ENCODE measurements around the gene L3MBTL2. TPM values are rescaled to one million over a fixed set of nuclear protein-coding genes. Genes with fewer than 3 reads are reported as not detected.
"Not testable (repeated sequence)": the region's sequence is repeated elsewhere in the genome, so short reads cannot be mapped to it uniquely, and the experiment has no call there.

Gene L3MBTL2
- polyA plus RNA-seq, 12 donors: 12.3 to 17.1 (median 14.8) TPM; not detected in 1

DNA sequence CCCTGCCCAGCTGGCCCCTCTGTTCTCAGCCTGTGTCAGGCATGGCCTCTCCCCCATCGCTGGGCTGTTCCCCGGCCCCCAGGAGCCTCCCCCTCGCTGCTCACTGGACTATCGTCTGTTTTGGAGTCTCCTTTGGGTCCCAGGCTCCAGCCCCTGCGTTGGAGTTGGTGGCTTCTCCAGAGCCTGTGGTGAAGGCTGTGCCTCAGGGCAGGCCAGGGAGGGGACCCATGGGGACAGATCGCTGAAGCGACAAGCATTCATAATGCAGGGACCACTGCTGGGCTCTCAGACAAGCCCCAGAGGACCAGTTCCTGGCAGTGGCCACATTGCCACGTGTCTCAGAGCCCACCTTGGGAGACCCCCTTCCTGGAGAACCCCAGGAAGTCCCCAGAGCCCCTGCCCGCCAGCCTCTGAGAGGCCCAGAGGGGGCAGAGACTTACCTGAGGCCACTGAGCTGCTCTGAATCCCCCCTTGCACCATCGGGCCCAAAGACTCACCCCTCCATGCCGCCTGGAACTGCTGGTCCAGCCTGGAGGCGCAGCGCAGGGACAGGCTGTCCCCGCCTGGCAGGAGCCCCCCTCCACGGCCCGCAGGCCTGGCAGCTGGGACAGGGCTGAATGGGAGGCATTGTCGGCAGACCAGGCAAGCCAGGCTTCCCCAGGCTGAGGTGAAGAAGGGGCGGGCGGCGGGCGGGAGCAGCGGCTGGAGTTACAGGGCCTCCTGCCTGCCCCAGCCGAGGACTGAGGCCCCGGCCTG lies 35.4 kb downstream of the L3MBTL2 start, which contains the start of gene CHADL:
CHADL (minus strand) TSS at position 555 of the 756 bp plus-strand sequence; CDS start at position 505, 50 bp downstream.
- no peak for DNase-seq

DNA sequence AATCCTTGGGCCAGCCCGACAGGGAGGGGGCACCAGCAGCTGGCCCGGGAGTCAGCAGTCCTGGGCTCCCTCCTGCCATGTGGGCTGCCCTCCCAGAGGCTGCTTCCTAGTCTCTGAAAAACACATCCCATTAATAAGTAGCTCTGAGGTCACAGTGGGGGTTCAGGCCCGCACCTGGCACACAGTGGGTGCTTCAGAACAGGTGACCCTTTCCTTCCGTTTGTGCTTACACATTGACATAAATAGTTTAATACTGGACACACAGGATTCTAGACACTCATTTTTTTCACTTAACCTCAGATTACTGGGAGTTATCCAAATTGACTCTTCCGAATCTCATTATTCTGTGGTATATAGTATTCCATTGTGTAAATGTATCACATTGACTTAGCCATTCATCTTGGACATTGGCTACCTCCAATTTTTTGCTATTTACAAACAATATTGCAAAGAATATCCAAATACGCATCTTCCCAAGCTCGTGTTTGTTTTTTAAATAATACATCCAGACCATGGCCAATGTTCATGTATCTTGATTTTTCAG lies 36.1 kb downstream of the L3MBTL2 start:
- DNase-seq: no peak

DNA sequence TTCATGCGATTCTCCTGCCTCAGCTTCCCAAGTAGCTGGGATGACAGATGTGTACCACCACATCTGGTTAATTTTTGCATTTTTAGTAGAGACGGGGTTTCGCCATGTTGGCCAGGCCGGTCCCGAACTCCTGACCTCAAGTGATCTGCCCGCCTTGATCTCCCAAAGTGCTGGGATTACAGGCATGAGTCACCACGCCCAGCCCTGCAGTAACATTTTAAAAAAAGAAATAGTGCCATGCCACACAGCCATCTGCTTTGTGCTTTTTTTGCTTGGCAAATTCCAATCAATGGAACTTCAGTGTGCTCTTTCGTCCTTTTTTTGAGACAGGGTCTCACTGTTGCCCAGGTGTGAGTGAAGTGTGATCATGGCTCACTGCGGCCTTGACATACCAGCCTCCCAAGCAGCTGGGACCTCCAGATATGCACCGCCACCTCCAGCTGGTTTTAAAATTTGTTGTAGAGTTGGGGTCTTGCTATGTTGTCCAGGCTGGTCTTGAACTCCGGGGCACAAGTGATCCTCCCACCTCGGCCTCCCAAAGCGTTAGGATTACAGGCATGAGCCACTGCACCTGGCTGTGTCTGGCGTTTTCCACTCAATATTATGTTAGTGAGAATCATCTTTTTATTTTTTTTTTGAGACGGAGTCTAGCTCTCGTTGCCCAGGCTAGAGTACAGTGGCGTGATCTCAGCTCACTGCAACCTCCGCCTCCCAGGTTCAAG lies 37.4 kb downstream of the L3MBTL2 start:
- DNase-seq: no peak

DNA sequence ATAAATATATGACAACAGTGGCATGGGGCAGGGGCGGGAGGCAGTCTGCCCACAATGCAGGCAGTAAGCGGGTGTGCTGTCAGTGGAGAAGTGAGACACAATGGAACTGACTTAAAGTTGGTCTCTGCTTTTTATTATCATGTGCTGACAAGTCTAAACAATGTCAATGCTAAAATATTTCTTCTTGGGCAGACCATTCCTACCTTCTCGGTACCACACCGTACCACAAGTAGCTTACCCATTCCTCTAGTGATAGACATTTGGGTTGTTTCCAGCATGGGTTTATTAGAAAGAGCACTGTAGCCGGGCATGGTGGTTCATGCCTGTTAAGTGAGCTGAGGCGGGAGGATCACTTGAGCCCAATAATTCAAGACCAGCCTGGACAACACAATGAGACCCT lies 38.2 kb downstream of the L3MBTL2 start:
- DNase-seq: no peak

DNA sequence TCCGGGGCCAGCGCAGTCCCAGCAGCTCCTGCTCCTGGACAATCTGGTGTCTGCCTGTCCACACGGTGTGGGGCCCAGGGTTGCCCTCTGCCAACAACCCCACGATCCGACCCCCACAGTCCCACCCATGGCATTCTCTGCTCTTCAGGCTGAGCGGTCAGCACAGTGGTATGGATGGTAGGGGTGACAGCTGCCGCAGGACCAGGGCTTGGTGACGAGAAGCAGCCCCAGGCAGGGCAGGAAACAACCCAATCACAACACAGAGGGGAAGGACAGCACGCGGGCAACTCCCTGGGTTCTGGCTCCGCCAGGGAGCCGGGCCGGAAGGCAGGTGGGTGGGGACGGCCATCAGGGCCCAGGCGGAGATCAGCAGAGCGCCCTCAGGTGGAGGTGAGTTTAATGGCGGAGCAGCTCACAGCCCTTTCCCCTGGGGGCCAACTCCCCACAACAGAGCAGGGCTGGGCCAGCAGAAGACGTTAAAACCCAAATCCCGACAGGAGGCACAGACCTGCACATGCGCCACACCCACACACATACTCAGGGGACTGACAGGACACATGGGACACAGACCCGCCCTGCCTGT lies 40.9 kb downstream of the L3MBTL2 start:
- DNase-seq: no peak

DNA sequence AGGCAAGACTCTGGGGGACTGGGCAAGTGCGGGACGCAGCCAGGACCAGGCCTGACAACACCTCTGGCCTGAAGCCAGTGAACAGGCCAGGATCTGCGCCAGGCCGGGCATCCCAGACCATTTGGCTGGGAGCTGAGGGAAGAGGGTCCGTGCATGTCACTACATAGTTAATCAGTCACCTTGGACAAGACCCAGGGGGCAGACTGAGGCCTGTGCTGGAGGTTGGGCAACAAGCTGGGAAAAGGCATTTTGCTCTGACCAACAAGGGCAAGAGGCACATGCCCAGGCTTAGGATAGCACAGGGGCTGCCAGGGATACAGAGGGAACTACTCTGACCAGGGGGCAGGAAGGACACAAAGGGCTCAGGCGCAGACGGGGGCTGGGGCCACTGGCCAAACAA lies 42.6 kb downstream of the L3MBTL2 start:
- no peak for DNase-seq

DNA sequence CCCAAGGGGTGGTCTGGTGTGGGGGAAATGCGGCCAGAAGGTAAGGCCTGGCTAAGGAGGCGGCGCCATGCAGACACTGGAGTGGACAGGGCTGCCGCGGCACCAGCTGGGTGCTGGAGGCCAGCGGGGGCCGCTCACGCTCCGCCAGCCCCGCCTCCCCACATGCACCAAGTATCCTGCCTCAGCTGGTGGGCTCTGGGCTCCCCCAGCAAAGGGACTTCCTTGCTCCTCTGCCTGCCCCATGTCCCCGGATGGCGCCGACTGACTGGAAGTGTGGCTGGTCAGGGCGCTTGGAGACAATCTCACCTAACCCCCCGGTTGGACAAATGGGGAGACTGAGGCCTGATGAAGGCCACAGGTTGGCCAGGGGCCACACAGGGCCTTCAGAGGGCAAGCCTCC lies 43.2 kb downstream of the L3MBTL2 start:
- no peak for DNase-seq

DNA sequence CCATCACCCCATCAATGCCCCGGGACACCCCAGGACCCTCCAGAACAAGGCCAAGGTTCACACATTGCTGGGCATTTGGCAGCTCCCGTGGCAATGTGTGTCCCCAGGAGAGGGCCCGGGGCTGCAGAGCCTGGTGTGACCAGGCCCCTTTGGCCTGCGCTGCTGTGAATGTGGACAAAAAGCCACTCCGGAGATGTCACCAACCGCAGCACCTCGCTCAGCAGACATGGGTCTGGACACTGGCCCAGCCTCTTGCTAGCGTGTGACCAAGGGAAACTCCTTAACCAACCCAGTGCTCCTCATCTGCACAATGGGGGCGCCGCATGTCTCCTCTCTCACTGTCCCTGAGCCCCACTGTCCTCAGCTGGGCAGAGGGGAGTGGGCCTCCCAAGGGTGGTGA lies 43.6 kb downstream of the L3MBTL2 start:
- DNase-seq: no peak

DNA sequence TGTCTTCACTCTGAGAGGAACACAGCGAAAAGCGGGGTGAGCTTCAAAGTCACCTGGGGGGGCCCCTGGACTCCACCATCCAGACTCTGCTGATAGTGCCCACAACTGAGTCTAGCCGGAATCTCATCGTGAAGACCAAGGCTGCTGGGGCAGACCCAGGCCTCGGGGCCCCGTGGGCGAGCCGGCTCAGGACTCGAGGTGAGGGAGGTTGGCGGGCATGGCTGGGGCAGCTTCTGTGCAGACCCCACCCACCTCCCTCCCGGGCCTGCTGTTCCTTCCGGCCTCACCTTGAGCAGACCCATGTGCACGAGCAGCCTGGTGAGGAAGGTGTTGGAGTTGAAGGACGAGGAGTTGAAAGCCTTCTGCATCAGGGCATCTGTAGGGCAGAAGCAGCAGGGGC lies 44.3 kb downstream of the L3MBTL2 start:
- no peak for DNase-seq

DNA sequence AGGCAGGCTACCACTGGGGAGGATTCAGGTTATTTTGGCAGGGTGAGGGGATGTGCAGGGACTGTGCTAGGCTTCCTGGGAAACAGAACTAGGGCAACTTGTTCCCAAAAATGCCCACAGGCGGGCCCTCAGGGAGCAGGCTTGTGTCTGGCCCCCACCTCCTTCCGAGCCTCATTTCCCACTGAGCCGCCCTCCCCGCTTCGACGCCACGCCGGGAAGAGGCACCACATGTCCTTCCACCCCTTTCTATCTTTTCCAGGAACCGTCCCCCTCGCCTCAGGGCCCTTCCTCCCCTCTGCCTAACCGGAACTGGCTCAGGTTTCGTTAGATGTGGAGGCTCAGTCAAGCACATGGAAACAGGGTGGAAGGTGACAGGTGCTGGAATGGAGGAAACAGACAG lies 45.0 kb downstream of the L3MBTL2 start:
- DNase-seq: no peak

DNA sequence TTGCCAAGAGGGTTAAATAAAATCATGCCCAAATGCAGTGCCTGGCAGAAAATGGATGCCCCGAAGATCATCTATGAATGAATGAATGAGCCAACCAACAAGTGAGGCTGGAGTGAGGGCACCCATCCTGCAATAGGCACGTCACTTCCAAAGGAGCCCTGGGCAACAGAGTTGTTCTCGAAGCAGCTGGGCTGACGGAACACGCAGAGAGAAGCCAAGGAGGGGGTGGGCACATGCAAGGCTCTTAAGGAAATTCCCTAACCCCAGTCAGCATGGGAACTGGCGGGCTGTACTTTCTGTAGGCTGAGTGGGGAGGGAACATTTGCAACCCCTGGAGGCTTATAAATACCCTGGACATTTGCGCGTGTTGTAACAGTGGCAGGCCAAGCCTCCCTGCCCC lies 47.3 kb downstream of the L3MBTL2 start:
- no peak for DNase-seq

DNA sequence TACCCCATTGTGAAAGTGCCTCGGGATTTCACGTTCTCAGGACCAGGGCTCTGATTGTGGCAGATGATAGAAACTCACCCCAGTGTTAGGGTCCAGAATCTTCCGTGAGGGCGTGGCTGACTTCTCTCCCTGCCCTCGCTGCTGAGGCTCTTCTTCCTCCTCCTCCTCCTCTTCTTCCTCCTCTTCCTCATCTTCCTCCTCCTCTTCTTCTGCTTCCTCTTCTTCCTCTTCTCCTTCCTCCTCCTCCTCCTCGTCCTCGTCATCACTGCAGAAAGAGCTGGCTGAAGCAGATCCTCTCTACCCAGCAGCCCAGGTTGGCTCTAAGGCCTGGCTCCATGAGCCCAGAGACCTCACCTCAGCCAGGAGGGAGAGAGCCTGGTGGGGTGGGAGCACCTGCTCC lies 49.1 kb downstream of the L3MBTL2 start:
- DNase-seq: no peak

DNA sequence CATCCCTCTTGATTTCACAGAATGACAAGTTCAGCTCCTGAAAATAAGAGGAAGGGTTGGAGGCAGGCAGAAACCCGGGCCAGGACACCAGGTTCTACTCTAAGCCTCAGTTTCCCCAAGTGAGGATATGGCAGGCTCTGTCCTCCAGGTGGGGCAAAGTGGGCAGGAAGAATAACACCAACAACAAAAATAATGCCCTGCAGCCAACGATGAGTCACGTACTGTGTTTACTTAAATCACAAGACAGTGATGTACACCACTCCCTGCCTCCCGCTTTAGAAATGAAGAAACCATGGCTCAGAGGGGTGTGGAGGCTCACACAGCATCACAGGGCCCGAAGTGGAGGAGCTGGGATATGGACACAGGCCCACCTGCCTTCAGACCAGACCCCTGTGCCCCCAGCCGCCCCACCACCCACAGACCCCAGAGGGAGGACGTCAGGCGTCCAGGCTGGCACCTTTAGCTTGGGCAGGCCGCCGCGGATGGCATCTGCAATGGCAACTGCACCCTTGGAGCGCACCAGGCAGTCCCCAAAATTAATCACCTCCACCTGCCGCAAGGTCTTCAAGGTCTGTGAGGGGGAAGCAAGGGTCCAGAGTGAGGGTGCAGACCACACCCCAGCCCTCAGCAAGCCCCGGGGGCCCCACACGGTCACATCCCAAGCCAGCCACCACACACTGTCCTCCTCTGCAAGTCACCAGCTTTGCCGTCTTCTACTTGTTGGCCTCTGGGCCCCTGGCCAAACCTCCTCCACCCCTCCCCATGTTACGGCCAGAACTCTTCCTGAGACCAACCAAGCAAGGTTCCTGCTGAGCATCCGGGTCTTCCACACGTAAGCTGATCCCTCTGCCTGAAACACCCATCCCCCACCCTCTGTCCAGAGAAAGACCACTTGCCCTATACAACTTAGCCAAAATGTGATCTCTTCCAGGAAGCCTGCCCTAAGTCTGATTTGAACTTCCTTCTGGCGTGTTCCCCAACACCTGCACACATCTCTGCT lies 51.4 kb downstream of the L3MBTL2 start:
- DNase-seq: no peak

DNA sequence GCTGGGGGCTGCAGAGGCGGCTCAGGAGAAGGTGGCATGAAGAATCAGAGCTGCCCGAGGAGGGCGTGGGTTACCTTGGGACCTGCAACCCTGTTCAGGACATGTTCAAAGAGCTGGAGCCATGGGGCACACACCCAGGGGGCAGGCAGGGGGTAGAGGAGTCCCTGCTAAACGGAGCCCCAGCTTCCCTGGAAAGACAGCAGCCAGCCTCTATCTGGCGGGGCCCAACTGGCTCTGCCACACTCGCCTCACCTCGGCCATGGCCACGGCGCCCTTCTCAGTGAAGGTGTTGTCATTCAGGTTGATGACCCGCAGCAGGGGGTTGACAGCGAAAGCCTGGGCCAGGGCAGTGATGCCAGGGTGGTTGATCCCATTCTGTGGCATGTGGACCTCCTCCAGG lies 52.6 kb downstream of the L3MBTL2 start:
- DNase-seq: no peak

DNA sequence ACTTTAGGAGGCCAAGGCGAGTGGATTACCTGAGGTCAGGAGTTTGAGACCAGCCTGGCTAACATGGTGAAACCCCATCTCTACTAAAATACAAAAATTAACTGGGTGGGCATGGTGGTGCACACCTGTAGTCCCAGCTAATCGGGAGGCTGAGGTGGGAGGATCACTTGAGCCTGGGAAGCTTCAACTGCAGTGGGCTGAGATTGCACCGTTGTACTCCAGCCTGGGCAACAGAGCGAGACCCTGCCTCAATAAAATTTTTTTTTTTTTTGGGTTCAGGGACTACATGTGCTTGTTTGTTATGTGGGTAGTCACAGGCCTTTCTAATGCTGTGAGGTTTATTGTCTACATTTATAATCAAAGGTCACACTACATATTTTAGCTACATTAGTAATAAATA lies 54.6 kb downstream of the L3MBTL2 start:
- not testable (repeated sequence) for DNase-seq

DNA sequence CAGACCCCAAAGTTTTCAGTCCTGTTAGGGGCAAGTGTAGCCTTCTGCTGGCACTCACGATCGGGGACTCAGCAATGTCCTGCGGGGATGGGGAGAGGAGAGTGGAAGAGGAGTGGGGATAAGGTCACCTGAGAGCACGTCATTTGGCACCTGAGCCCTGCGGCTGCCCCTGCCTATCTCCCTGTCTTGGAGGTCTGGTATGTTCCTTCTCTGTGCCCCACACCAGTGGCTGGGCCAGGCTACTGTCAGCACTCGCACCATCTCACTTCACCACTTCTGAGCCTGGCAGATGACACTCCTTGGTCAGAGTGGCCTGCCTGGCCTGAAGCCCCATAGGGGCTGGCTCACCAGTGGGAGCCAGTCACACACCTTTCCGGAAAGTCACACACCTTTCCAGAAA lies 55.8 kb downstream of the L3MBTL2 start:
- no peak for DNase-seq

DNA sequence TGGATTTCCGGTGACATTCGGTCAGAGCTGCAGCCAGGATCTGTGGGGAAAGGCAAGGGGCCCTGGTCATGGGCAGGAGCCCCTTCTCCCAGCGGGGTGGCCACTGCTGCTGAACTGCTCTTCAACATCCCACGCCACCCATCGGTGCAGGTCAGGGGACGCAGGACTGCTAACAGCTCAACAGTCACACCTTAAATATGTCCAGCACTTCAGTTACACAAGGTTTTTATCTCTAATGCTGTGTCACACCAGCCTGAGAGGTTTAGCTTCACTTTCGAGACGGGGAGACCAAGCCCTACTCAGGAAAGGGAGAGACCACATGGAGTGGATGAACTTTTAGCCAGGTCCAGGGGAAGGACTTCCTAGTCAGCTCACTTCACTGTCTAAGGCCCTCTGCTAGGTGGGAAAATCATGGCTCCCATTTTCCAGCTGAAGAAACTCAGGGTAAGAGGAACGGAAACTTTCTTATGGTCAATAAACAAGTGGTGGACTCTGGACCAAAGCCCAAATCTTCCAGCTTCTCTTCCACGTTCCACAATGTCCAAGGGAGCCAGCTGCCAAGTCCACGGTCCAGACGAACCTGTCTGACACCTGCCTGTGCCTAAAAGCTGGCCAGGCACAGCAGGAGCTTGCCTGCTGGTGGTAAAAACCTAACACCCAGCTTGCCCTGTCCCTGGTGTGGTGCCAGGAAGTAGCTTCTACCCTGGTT lies 56.6 kb downstream of the L3MBTL2 start:
- DNase-seq: no peak

DNA sequence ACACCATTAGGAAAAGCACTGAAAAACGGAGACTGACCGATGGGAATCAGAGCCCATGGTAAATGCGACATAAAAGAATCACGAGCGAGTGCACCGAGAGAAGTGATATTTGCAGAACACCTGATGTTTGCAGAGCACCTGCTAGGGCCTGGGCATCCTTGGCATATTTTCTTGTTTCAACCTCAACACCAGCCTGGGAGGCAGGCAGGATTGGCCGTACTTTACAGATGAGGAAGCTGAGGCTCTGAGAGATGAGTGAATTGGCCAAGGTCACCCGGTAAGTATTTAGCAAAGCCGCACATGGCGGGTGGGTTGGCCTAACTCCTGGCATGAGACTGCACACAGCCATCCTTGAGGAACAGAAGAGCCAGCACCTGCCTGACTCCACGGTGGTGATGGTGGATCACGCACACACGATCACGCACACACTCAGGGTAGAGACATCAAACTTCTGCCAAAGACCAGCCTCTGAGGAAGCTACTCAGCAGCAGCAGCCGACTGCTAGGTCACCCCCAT lies 57.2 kb downstream of the L3MBTL2 start:
- DNase-seq: no peak

DNA sequence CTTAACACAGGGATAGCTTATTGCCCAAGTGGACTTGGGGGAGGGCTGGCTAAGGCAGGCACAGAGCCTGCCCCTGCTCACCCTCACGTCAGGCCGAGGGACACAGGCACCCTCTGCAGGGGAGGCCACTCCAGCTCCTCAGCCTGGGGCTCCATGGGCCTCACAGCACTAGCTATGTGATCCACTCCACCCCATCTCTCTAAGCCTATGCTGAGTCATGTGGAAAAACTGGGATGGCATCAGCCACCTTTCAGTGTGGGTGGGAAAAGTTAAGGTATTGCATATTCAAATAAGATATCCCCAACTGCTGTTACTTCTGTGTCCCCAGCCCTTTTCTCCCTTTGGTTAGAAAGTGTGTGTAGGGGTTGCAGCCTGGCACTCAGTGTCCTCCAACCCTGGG lies 58.6 kb downstream of the L3MBTL2 start:
- no peak for DNase-seq

DNA sequence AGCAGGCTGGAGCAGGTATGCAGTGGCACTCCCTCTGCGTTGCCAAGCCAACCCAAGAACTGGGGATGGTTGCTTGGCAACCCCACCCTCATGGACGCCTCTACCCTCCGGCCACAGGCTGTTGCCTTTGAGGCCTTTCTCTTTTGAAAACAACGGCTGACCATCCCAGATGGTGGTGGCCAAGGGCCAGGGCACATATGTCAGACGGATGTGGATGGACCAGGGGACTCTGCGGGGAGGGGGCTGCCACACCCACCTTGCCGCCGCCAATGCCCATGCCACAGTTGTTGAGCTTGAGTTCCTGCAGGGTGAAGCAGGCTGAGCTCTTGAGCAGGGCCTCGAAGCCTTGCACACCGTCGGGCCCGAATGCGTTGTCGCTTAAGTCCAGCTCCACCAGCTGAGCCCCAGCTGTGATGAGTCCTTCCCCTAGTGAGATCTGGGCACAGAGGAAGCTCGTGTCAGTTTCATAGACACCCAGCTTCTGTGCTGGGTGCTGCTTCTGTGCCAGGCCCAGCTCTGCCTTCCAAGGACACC lies 59.4 kb downstream of the L3MBTL2 start:
- DNase-seq: no peak

Data from muscle of arm (tissue), 12 donors.